ENCODE measurements around the gene NCK2.

DNA sequence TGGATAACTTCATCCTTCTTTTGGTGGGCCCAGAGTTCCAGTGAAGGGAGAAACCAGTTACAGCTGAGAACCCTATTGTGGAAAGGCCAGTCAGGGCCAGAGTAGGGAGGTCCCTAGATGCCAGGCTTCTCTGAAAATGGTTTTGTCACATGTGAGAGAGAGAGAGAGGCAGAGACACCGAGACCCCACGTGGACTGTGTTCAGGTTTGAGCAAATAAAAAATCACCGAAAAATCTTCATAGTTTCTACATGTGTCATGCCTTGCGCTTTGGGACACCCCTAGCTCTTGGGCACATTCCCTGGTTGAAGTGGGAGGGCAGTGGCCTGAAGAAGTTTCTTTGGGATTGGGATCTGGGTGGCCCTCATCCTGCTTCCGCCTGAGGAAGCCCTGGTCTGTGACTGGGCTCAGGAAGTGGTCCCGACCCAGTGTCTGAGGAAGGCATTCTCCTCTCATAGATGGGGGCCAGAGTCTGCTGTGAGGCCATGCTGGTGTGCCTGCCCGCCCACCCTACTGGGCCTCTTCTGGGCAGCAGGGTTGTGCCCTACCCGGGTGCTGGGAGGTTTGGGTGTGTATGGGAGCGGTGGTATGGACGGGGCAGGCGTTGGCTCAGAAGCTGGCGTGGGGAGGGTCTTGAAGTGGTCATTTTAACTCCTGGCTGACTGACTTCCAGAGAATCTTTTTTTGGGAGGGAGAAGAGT, 16.1 kb downstream of the NCK2 start:
- TF ChIP-seq EZH2 (IDR thresholded peaks at IDR 0.05; ENCODE audit: borderline replicate concordance) (no peak), CTCF (IDR thresholded peaks at IDR 0.05; ENCODE audit: poor library complexity) (no peak), EZH2phosphoT487 (IDR thresholded peaks at IDR 0.05; ENCODE audit: low read depth, severe bottlenecking, unreplicated experiment) (no peak)
